GM23248 (cell line): ENCODE measurements around the gene PRDM16. TPM values are rescaled to one million over a fixed set of nuclear protein-coding genes. Genes with fewer than 3 reads are reported as not detected.

ENCODE experiments used
- DNase-seq: peaks from one replicate; pipeline ENCODE4 v3.0.0-alpha.2; 2015
- H2AFZ ChIP-seq: fragments of 200-600 bp; sonication (generic); 2 replicates; pipeline ENCODE4 v1.6.1; 2016; ENCODE audit warnings: antibody characterized with exemption
- H3F3A ChIP-seq: fragments of 200-600 bp; sonication (generic); 2 replicates; pipeline ENCODE4 v1.6.1; 2016; ENCODE audit warnings: mild to moderate bottlenecking, antibody characterized with exemption, mixed run types; ENCODE audit not compliant: insufficient read depth
- H3K27ac ChIP-seq: fragments of 200-600 bp; sonication (generic); 2 replicates; pipeline ENCODE4 v1.5.1; 2016; ENCODE audit warnings: mild to moderate bottlenecking
- H3K27me3 ChIP-seq: fragments of 200-600 bp; sonication (generic); replicated peaks from 2 replicates; pipeline ENCODE4 v1.6.1; 2016; ENCODE audit warnings: mild to moderate bottlenecking; ENCODE audit not compliant: insufficient read depth
- H3K36me3 ChIP-seq: fragments of 200-600 bp; sonication (generic); 2 replicates; pipeline ENCODE4 v1.6.1; 2016; ENCODE audit warnings: low read depth, mild to moderate bottlenecking
- H3K4me1 ChIP-seq: fragments of 200-600 bp; sonication (generic); 2 replicates; pipeline ENCODE4 v1.6.1; 2016; ENCODE audit warnings: mild to moderate bottlenecking; ENCODE audit not compliant: insufficient read depth
- H3K4me2 ChIP-seq: fragments of 200-600 bp; sonication (generic); one replicate; pipeline ENCODE4 v1.6.1; 2016; ENCODE audit warnings: mild to moderate bottlenecking; ENCODE audit not compliant: unreplicated experiment
- H3K4me3 ChIP-seq: fragments of 200-600 bp; sonication (generic); 2 replicates; pipeline ENCODE4 v1.5.1; 2016; ENCODE audit warnings: mild to moderate bottlenecking
- H3K79me2 ChIP-seq: fragments of 200-600 bp; sonication (generic); 2 replicates; pipeline ENCODE4 v1.6.1; 2016; ENCODE audit warnings: mild to moderate bottlenecking; ENCODE audit not compliant: insufficient read depth
- H3K9ac ChIP-seq: fragments of 200-600 bp; sonication (generic); 2 replicates; pipeline ENCODE4 v1.6.1; 2016; ENCODE audit warnings: mild to moderate bottlenecking
- H3K9me2 ChIP-seq: fragments of 200-600 bp; sonication (generic); 2 replicates; pipeline ENCODE4 v1.6.1; 2016; ENCODE audit warnings: mixed run types, mild to moderate bottlenecking, moderate library complexity; ENCODE audit not compliant: insufficient read depth
- H3K9me3 ChIP-seq: fragments of 200-600 bp; sonication (generic); one replicate; pipeline ENCODE4 v1.6.1; 2017; ENCODE audit warnings: low read depth
- H4K20me1 ChIP-seq: fragments of 200-600 bp; sonication (generic); 2 replicates; pipeline ENCODE4 v1.6.0; 2016; ENCODE audit not compliant: insufficient read depth
- EZH2 ChIP-seq: fragments of 200-600 bp; sonication (generic); IDR thresholded peaks from 2 replicates; pipeline ENCODE4 v1.6.1; 2018; ENCODE audit warnings: antibody characterized with exemption, mild to moderate bottlenecking; ENCODE audit not compliant: insufficient read depth, poor library complexity, severe bottlenecking
- EZH2phosphoT487 ChIP-seq: fragments of 200-600 bp; sonication (generic); IDR thresholded peaks from 2 replicates; pipeline ENCODE4 v1.6.1; 2018; ENCODE audit warnings: antibody characterized with exemption, moderate library complexity, mild to moderate bottlenecking, low read depth; ENCODE audit not compliant: insufficient read depth
- WGBS, 2 experiments: methylation state at CpG; one replicate each; pipeline ENCODE4 v1.1.6; 2015 to 2017; ENCODE audit warnings: low lambda C conversion rate in 2 of 2, low coverage in 1 of 2; ENCODE audit errors: missing lambda C conversion rate in 2 of 2; 5-methylcytosine and 5-hydroxymethylcytosine counted together
- in situ Hi-C: fragments of 300-500 bp; cut with MboI; formaldehyde crosslinking; loops from 2 replicates; pipeline ENCODE4 v1.15.0; 2020
- polyA plus RNA-seq: library from polyadenylated mRNA; unstranded; fragments of >200 nt; fragmentation: Nextera tagmentation; extraction: Ambion mirVana; gene quantifications from 2 replicates; pipeline ENCODE4 v1.2.1, GENCODE V29; 2016
- total RNA-seq: library from RNA; depleted of rRNA; stranded (reverse); fragments of >200 nt; shearing (Covaris generic); gene quantifications from 2 replicates; pipeline ENCODE4 v1.2.3, GENCODE V29; 2014

Gene PRDM16
- total and polyA plus RNA-seq, 2 experiments from 2014 or later, result 0.18 TPM; not detected in 1

GRCh38 chr1:3170561-3171453 is 101.8 kb downstream of the PRDM16 start:
- peak; percentile 32 for DNase-seq
- no peak overlapping the region for H3K9ac ChIP-seq
- no peak overlapping the region for H3K4me2 ChIP-seq
- peak overlapping the region; percentile 22; the same call in 1 of the 2 replicates for H3K4me3 ChIP-seq
- no peaks in the 10 kb centered on the region for H3K79me2 ChIP-seq
- no peak for TF ChIP-seq EZH2phosphoT487
- no peak for TF ChIP-seq EZH2
- no peaks in the 10 kb centered on the region for H3K9me2 ChIP-seq
- no peaks in the 10 kb centered on the region for H3K4me1 ChIP-seq
- no peak overlapping the region for H3K27ac ChIP-seq
- H3K27me3 ChIP-seq, result peaks cover 5% of the 10 kb centered on the region; the same call in 1 of the 2 replicates
- no peaks in the 10 kb centered on the region for H4K20me1 ChIP-seq
- peak overlapping the region; percentile 41; the same call in 1 of the 2 replicates for H2AFZ ChIP-seq
- H3K36me3 ChIP-seq, result no peaks in the 10 kb centered on the region
- WGBS, 2 experiments, result 8% methylated on average over 35 to 40 of the region's 40 CpGs
- H3F3A ChIP-seq, result no peaks in the 10 kb centered on the region
- H3K9me3 ChIP-seq, result no peaks in the 10 kb centered on the region
- in situ Hi-C loops, result no loop called here

GRCh38 chr1:3171761-3172160 is 102.8 kb downstream of the PRDM16 start:
- H3K9me3 ChIP-seq, result no peaks in the 10 kb centered on the region
- no peak overlapping the region for H2AFZ ChIP-seq
- H3K36me3 ChIP-seq, result no peaks in the 10 kb centered on the region
- DNase-seq, result no peak
- no peak overlapping the region for H3K9ac ChIP-seq
- peaks cover 5% of the 10 kb centered on the region; the same call in 1 of the 2 replicates for H3K27me3 ChIP-seq
- H4K20me1 ChIP-seq, result no peaks in the 10 kb centered on the region
- H3K79me2 ChIP-seq, result no peaks in the 10 kb centered on the region
- no peak overlapping the region for H3K4me2 ChIP-seq
- H3K4me3 ChIP-seq, result no peak overlapping the region
- no peaks in the 10 kb centered on the region for H3F3A ChIP-seq
- H3K9me2 ChIP-seq, result no peaks in the 10 kb centered on the region
- TF ChIP-seq EZH2phosphoT487 (no peak), EZH2 (no peak)
- H3K27ac ChIP-seq, result no peak overlapping the region
- no peaks in the 10 kb centered on the region for H3K4me1 ChIP-seq
- in situ Hi-C loops, result no loop called here
- 82% methylated on average over 18 to 19 of the region's 19 CpGs for WGBS, 2 experiments

GRCh38 chr1:3172431-3173380 is 103.7 kb downstream of the PRDM16 start:
- no peak overlapping the region for H2AFZ ChIP-seq
- H3K27ac ChIP-seq, result no peak overlapping the region
- WGBS, 2 experiments, result 80 to 82% methylated on average over 34 of the region's 34 CpGs

GRCh38 chr1:3173381-3173980 is 104.5 kb downstream of the PRDM16 start:
- Histone ChIP-seq H3F3A (no peaks in the 10 kb centered on the region), H3K4me2 (no peak overlapping the region), H3K4me3 (no peak overlapping the region), H3K79me2 (no peaks in the 10 kb centered on the region), H3K9me2 (no peaks in the 10 kb centered on the region), H3K27ac (no peak overlapping the region), H3K36me3 (no peaks in the 10 kb centered on the region), H4K20me1 (no peaks in the 10 kb centered on the region), H3K9ac (no peak overlapping the region), H2AFZ (no peak overlapping the region), H3K27me3 (peaks cover 5% of the 10 kb centered on the region; the same call in 1 of the 2 replicates), H3K4me1 (no peaks in the 10 kb centered on the region), H3K9me3 (no peaks in the 10 kb centered on the region)
- TF ChIP-seq EZH2 (no peak), EZH2phosphoT487 (no peak)
- no peak for DNase-seq
- in situ Hi-C loops, result no loop called here
- 79 to 84% methylated on average over 29 to 30 of the region's 30 CpGs for WGBS, 2 experiments

More at GRCh38 chr1:3172431-3173380, 103.7 kb downstream of the PRDM16 start:
- Histone ChIP-seq H3K27me3 (peaks cover 5% of the 10 kb centered on the region; the same call in 1 of the 2 replicates), H3K4me1 (no peaks in the 10 kb centered on the region), H3K4me3 (no peak overlapping the region), H3K79me2 (no peaks in the 10 kb centered on the region), H3F3A (no peaks in the 10 kb centered on the region), H3K9ac (no peak overlapping the region), H3K9me2 (no peaks in the 10 kb centered on the region), H3K4me2 (no peak overlapping the region), H3K36me3 (no peaks in the 10 kb centered on the region), H3K9me3 (no peaks in the 10 kb centered on the region), H4K20me1 (no peaks in the 10 kb centered on the region)
- DNase-seq, result no peak
- no peak for TF ChIP-seq EZH2
- no peak for TF ChIP-seq EZH2phosphoT487
- in situ Hi-C loops, result no loop called here
